Daoy (cell line): ENCODE results near the gene SLC6A16. TPM values are rescaled to one million over a fixed set of nuclear protein-coding genes. Genes with fewer than 3 reads are reported as not detected.
"Not testable (repeated sequence)": the region's sequence is repeated elsewhere in the genome, so short reads cannot be mapped to it uniquely, and the experiment has no call there.

Experiments
- DNase-seq: peaks from one replicate; pipeline ENCODE4 v3.0.0-alpha.2; 2015; ENCODE audit warnings: low read depth
- total RNA-seq: library from RNA; depleted of rRNA; stranded (reverse); fragments of >200 nt; shearing (Covaris generic); gene quantifications from 2 replicates; pipeline ENCODE4 v1.2.3, GENCODE V29; 2014; rRNA removed

Gene SLC6A16
- not detected in 2 replicates for total RNA-seq

DNA sequence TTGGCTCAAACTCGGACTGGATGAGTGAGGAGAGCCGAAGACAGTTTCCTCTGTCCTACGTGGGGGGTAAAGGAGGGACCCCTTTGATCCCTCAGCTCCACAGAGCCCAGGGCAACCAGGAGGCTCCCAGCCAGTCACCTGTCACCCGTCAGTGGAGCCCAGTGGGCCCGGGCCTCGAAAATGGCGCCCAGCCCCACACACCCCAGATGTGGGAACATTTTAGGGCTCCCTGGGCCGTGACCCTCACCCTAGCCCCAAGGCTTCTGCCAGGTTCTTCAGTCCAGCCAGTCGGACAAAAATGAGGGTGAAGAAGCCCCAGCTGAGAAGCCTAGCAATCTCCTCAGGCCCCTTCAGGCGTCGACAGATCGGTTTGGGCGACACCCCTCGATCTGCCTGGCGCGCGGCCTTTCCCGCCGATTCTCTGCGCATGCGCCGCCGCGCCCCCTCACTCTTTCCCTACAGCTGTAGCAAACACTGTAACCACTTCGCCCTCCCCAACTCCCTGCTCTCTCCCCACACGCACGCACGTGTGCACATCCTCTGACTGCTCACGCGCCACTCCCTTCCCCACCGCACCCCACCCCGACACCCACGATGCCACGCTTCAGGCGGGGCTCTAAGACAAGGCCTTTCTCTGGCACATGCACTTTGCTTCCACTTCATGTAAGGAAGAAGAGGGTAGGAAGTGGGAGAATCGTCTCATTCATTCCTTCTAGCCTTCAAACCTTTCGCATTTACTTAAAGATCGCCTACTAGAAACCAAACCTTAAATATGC lies at the start of gene SLC6A16:
Gene SLC6A16 (minus strand): TSS at position 391 of the 776 bp plus-strand sequence. CDS start 13,844 bp downstream, outside the sequence.
- no peak for DNase-seq

DNA sequence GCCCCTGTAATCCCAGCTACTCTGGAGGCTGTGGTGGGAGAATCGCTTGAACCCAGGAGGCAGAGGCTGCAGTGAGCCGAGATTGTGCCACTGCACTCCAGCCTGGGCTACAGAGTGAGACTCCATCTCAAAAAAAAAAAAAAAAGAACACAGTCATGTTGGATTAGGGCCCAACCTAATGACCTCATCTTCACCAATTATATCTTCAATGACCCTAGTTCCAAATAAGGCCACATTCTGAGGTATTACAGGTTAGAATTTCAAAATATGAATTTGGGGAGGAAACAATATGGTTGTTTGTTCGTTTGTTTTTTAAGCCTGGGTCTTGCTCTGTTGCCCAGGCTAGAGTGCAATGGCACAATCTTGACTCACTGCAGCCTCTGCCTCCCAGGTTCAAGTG lies 48.2 kb upstream of the SLC6A16 start:
- DNase-seq, result not testable (repeated sequence)

DNA sequence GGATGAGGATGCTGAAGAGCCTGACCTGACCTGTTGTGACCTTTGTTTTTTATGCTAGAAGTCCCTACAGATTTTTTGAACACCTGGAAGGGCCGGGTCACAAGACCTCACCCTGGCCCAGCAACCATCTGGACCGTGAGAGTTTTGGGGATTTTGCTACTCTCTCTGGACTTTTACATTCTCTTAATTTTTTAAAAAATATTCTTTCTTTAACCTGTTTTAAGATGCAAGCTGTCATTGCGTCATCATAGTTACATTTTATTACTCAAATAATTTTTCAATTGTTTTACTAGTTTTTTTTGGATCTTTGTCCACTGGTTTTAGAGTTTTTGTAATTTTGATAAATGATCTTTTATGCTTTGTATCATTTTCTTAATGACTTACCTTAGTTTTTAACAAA lies 46.2 kb upstream of the SLC6A16 start:
- no peak for DNase-seq

DNA sequence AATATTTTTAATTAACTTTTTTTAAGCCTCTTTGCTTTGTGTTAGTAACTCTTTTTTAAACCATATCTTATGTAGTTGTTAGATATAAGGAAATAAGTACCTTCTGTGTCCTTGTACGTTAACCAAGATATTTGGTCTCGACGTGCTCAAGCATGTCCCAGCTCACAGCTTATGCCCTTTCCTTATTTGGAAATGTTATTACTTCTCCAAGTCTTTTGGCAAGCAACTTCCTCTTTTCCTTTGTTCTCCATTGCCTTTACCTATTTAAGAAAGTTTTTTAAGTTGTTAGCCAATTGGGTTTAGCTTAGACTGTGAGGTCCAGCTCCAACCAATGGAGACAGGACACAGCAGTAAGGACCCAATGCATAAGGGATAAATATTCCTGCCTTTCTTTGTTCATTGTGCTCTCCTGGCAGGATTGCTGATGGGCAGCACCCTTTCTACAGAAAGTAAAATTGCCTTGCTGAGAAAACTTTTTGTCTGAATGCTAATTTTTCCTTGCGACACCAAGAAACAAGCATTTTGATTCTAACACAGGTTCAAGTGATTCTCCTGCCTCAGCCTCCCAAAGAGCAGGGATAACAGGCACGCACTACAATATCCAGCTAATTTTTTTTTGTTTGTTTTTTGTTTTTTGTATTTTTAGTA lies 43.8 kb upstream of the SLC6A16 start:
- DNase-seq, result no peak

DNA sequence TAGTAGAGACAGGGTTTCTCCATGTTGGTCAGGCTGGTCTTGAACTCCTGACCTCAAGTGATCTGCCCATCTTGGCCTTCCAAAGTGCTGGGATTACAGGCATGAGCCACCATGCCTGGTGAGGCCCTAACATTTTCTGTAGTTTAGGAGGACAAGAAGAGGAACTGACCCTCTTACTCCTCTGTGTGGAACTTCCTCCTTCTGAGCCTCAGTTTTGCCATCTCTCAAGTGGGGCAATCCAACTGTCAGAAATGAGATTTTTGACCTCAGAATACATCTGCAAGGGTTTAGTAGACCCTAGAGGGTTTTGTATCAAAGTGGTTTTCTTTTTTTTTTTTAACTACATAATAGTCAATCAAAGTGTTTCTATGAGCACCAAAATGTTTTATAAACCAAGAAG lies 41.1 kb upstream of the SLC6A16 start:
- no peak for DNase-seq

DNA sequence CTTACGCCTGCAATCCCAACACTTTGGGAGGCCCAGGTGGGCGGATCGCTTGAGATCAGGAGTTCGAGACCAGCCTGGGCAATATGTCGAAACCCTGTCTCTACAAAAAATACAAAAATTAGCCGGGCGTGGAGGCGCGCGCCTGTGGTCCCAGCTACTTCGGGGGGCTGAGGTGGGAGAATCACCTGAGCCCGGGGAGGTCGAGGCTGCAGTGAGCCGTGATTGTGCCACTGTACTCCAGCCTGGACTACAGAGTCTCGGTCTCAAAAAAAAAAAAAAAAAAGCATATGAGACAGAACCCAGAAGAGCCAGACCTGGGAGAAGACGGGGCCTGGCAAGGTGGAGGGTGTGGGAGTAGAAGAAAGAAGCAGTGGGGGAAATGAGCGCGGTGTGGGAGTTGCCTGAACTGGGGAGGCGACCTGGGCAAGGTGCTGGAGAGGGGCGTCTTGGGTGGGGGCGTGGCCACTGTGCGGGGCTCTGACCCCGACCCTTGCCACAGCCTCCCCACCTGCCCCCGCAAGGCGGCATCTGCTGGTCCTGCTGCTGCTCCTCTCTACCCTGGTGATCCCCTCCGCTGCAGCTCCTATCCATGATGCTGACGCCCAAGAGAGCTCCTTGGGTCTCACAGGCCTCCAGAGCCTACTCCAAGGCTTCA lies 39.2 kb upstream of the SLC6A16 start:
- no peak for DNase-seq

DNA sequence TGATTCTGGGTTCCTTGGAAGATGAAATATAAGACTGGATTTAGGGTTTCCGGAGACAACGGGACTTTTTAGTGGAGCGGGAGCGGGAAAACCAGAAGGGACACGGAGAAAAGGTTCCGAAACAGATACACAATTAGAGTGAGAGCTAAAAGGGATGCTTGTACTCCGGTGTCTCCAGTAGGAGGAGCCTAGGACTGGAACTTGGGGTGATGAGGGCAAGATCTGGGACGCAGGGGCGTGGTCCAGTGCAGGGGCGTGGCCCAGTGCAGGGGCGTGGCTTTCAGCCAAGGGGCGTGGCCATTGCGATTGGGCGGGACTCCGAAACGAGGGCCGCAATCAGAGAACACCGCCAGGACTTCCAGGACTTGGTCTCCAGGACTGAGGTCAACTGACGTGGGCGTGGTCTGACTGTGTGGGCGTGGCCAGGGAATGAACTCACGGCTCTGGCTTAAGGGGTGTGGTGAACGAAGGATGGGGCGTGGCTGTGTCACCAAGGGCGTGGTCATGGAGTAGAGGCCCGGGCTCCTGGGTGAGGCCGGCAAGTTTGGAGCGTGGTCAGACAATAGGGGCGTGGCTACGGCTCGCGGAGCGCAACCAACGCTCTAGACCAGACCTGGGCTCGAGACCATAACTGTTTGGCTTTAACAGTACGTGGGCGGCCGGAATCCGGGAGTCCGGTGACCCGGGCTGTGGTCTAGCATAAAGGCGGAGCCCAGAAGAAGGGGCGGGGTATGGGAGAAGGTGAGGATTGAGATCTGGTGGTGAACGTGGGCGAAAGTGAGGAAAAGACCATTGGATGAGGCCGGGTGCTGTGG lies 38.5 kb upstream of the SLC6A16 start, which contains the start of gene DKKL1:
Gene DKKL1 (plus strand): TSS at position 610 of the 815 bp plus-strand sequence. CDS start 122 bp downstream, at position 732.
- DNase-seq, result peak; percentile 100

DNA sequence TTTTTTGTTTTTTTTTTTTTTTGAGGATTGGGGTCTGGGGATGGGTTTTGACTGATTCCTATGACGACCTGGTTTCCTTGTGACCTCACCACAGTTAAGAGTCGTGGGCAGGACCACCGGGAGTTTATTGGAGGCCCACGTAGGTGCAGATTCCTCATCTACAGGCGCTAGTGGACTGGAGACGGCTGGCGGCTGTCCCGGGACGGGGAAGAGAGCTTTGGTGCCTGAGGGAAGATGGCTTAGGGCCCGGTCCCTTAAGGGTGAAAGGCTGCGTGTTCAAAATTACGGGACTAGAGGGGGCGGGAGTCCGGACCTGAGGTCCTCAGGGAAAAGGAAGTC lies 37.9 kb upstream of the SLC6A16 start:
- peak; percentile 57 for DNase-seq

DNA sequence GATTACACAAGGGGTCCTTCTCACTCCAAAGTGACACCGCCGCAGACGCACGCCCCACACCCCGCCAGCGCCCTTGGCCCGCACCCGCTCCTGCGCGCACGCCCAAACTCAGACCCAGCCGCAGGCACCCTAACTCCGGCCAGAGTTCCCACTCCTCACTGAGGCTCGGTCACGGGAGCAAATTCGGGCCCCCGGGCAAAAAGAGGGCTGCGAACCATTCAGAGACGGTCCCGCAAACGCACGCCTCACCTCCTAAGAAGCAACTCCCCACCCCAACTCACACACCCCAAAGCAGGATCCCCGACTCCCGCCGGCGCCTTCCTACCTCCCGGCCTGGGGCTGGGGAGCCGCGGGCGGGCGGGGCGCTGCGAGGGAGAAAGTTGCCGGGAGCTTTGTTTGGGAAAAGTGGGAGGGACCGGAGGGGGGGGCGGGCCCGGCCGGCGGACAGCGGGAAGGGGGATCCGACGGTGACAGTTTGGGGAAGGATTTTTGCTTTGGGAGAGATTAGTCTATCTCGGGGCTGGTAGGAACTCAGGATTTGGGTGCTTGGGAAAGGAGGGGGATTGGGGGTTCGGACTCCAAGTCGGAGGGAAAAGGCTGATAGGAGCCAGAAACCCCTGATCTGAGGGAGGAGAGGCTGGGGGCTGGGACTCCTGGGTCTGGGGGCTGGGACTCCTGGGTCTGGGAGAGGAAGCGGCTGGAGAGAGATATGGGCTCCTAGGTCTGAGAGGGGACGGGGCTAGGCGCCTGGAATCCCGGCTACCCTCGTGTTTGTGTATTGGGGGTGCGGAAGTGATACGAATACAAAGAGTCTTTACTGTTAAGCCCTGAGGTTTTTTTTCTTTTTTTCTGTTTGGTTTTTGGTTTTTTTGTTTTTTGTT lies 37.3 kb upstream of the SLC6A16 start, which contains the start of gene TEAD2:
Gene TEAD2 (minus strand): TSS at position 369 of the 881 bp plus-strand sequence. CDS start 2,341 bp downstream, outside the sequence.
- peak; percentile 78 for DNase-seq

DNA sequence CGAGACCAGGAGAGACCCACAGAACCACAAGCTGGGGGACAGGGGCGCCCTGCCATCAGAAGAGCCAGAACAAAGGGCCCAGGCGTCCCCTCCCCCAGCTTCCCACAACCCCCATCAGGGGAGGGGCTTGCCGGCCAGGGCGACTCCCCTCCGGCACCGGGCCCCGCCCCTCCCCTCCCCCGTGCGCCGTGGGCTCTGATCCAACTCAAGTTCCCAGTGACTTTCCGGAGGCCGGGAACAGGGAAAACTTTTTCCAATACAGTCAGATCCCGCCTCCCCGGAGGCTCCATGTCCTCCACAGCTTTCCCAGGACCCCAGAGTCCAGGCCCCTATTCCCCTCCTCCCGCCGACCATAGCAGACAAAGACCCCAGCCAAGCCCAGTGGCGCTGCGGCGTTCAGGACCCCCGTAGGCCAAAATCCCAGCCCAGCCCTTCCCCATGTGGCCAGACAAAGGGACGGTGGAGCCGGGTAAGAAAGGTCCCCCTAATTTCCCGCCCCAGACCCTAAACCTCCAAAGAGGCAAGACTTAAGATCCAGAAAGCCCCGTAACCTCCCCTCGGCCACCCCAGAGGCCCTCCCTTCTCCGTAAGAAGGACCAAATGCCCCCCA lies 36.6 kb upstream of the SLC6A16 start:
- peak; percentile 83 for DNase-seq

DNA sequence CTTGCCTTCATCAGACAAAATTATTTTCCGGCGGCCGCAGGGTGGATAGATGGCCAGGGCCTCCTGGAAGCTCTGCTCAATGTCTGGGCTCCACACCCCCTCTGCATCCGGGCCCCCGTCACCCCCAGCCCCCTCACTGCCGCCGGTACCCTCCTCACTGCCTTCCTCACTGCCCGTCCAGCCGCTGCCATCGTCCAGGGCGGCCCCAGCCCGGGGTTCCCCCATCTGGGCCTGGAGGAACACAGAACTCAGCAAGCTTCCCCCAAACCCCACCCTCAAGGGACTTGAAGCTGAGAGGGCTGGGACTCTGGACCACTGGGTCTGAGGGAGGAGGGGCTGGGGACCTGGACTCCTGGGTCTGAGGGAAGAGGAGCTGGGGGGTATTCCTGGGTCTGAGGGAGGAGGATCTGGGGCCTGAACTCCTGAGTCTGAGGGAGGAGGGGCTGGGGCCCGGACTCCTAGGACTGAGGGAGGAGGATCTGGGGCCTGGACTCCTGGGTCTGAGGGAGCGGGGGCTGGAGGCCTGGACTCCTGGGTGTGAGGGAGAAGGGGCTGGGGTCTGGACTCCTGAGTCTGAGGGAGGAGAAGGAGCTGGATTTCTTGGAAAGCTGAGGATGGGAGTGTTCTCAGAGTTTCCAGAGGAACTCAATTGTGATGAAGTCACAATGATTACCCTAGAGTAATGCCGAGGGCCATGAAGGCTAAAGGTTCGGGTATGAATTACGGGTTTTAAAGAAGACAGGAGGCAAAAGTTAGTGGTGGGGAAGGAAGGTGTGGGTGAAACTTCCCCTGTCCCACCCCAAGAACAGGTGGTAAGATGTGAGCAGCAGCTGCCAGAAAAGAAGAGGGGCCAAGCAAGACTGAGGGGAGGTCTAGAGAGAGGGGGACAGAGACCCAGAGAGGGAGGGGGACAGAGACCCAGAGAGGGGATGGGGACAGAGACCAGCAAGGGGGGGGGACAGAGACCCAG lies 35.1 kb upstream of the SLC6A16 start:
- no peak for DNase-seq

DNA sequence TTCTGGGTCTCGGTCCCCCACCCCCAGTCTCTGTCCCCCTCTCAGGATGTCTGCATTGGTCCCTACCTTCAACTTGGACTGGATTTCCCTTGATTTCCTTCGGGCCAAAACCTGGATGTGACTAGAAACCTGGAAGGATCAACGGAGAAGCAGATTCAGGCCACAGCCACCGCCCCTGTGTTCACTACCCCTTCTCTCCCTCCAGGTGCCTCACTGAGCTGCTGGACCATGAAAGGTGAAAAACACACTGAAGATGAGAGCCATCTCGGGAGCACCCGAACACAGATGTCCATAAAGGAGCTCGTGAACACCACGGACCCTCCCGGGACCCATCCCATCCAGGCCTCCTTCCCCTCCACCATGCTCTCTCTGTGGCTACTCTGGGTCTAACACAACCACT lies 32.2 kb upstream of the SLC6A16 start:
- no peak for DNase-seq

DNA sequence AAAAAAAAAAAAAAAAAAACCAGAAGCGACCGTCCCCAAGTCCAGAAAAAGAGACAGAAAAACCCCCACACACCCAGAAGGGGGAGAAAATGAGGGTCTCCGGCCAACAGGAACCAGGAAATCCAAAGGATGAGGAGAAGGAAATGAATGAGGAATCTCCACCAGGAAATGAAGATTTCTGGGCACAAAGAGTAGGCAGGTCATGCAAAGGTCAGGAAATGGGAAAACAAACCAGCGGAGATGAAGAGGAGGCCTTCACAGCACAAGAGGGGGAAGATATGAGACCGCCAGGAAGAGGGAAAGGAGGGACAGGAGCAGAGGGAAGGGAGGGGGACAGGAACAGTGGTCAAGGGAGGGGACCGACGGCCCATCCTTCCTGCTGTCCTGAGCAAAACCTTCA lies 31.4 kb upstream of the SLC6A16 start:
- no peak for DNase-seq

DNA sequence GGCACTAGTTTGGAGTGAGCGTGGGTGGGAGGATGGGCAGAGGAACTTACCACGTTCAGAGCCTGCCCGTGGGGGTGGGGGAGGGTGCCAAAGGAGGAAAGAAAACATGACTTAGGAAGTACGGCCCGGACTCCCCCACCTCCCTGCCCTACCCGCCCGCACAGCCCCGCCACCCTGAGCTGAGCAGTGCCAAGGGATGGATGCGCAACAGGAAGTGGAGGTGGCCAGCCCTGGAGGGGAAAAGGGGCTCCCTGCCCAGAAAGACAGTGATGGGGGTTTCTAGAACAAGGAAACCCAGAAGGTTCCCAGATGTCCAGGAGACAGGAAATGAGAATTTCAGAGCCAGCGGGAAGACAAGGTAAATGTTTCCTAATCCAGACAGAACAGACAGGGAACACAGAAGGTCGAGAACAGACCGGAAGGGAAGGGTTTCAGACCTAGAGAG lies 30.9 kb upstream of the SLC6A16 start:
- DNase-seq, result no peak

DNA sequence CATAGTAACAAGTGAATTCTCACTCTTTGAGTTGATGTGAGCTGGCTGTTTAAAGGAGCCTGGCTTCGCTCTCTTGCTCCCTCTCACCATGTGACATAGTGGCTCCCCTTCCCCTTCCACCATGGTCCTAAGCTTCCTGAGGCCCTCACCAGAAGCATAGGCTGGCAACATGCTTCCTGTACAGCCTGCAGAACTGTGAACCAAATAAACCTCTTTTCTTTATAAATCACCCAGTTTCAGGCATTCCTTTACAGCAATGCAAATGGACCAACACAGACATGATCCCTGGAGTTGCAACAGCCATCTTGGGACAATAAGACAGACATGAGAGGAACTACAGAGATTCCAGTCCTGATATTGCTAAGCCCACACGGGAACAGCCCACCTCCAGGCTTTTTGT lies 24.6 kb upstream of the SLC6A16 start:
- DNase-seq, result no peak

DNA sequence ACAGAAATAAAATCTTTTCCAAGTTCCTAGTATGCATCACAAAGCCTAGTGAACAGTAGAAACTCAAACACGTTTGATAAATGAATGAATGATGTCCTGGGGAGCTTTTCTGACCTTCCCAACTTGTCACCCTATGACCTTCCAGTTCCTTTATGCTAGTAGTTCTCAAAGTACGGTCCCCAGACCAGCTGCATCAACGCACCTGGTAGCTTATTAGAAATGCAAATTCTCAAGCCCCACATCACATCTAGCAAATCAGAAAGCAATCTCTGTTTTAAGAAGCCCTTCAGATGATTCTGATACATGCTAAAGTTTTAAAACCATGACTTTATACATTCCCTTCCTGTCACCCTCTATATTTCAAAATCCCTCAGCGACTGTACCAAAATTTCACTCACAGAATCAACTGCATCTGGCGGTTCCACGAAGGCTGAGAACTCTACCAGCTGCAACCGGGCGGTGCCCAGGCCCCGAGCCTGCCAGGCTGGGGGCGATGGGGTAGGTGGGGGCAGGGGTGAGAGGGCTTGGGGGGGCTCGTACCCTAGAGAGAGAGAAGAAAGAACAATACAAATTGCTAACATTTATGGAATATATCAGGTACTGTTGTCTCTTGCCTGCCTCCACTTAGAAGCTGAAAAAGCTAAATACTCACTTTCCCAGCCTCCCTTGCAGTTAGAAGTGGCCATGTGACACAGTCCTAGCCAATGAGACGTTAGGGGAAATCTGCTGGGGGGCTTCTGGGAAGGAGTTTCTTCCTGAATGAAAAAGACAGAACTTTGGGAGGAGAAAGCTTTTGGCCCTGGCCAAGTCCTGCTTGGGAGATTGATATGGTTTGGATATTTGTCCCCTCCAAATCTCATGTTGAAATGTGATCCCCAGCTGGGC lies 23.6 kb upstream of the SLC6A16 start:
- DNase-seq, result no peak

DNA sequence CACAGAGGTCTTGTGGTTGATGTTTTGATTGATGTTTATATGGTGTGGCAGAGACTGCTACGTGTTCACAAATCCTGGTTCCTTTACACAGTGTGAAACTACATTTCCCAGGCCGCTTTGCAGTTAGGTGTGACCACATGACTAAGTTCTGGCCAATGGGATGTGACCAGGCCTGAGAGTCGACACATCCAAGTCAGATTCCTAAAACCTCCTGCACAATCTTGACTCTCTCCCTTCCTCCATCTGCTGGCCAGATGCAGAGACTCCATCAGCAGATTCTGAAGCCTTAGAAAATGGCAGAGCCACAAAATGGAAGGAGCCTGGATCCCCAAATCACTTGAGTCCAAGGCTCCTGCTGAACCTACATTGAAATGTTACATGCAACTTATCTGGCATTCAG lies 22.8 kb upstream of the SLC6A16 start:
- peak; percentile 58 for DNase-seq

DNA sequence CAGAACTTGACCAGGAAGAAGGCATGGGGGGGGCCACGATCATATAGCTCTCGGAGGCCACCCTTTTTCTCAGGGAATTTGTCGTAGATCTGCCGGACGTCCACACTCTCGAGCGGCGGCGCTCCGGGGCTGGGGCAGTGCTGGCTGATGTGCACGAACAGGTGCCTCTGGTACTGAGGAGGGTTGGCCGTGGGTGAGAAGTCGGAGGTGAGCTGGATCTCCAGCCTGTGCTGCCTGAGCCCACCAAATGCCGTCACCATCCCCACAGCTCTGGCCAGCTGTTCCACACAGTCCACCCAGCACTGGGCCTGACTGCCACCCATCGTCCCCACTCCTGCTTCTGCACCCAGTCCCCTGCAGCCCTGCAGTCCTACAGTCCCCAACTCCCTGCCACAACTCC lies 22.2 kb upstream of the SLC6A16 start:
- DNase-seq, result no peak
